Brain pericyte (primary cell): ENCODE results near the gene AAR2.

Source experiments
- DNase-seq: peaks from one replicate; pipeline ENCODE4 v3.0.0-alpha.2; 2012; ENCODE audit warnings: low read depth, low spot score

The AAR2 gene

GRCh38 chr20:36279776-36280175, 43.5 kb downstream of the AAR2 start:
- DNase-seq = no peak

GRCh38 chr20:36281785-36282380, 45.6 kb downstream of the AAR2 start:
- DNase-seq = no peak

GRCh38 chr20:36284751-36285150, 48.5 kb downstream of the AAR2 start:
- DNase-seq = no peak

- no peak for DNase-seq
Observed at GRCh38 chr20:36285746-36286447, 49.6 kb downstream of the AAR2 start.

- DNase-seq = no peak
Observed at GRCh38 chr20:36297656-36298055, 61.4 kb downstream of the AAR2 start.

- DNase-seq = no peak
Observed at GRCh38 chr20:36298061-36298460, 61.8 kb downstream of the AAR2 start.

GRCh38 chr20:36298795-36299339, 62.6 kb downstream of the AAR2 start:
- no peak for DNase-seq

GRCh38 chr20:36299459-36299858, 63.2 kb downstream of the AAR2 start:
- no peak for DNase-seq

- no peak for DNase-seq
Observed at GRCh38 chr20:36301359-36302119, 65.3 kb downstream of the AAR2 start.

- DNase-seq = no peak
Observed at GRCh38 chr20:36303020-36303595, 66.8 kb downstream of the AAR2 start.

- no peak for DNase-seq
Observed at GRCh38 chr20:36303831-36304230, 67.6 kb downstream of the AAR2 start.

- DNase-seq = no peak
Observed at GRCh38 chr20:36304786-36305495, 68.7 kb downstream of the AAR2 start.

GRCh38 chr20:36305602-36306551, 69.6 kb downstream of the AAR2 start, which contains the start of gene DLGAP4:
TSS of gene DLGAP4 (plus strand) at chr20:36306339. CDS start at chr20:36431718, 125,379 bp downstream.
- no peak for DNase-seq
